H1 (cell line): ENCODE data around the gene PIBF1. TPM values are rescaled to one million over a fixed set of nuclear protein-coding genes. Genes with fewer than 3 reads are reported as not detected.
A peak's percentile ranks its signal among the peaks of the same experiment; 100 is the strongest.

ENCODE experiments used
- ATF2 ChIP-seq: IDR thresholded peaks from 2 replicates; pipeline ENCODE4 v1.6.1; 2012; ENCODE audit warnings: low read length, inconsistent platforms
- BRCA1 ChIP-seq: IDR thresholded peaks from 2 replicates; pipeline ENCODE4 v1.6.1; 2012; ENCODE audit warnings: low read depth, low read length, improper control_type of control experiment
- CREB1 ChIP-seq: IDR thresholded peaks from 2 replicates; pipeline ENCODE4 v1.6.1; 2012; ENCODE audit warnings: inconsistent platforms
- MAFK ChIP-seq: IDR thresholded peaks from 2 replicates; pipeline ENCODE4 v1.6.1; 2012; ENCODE audit warnings: low read depth, mild to moderate bottlenecking, improper control_type of control experiment, low read length
- SP4 ChIP-seq: IDR thresholded peaks from 2 replicates; pipeline ENCODE4 v1.6.1; 2012; ENCODE audit warnings: low read length, inconsistent platforms
- SUZ12 ChIP-seq: fragments of 200-600 bp; sonication (generic); IDR thresholded peaks from 2 replicates; pipeline ENCODE4 v1.6.1; 2012; ENCODE audit warnings: mild to moderate bottlenecking, inconsistent platforms, low read length, moderate library complexity, mixed read lengths
- TAF1 ChIP-seq: IDR thresholded peaks from 2 replicates; pipeline ENCODE4 v1.6.1; 2011; ENCODE audit warnings: mild to moderate bottlenecking, low read depth, low read length
- TEAD4 ChIP-seq: IDR thresholded peaks from 2 replicates; pipeline ENCODE4 v1.6.1; 2012; ENCODE audit warnings: low read depth, low read length, inconsistent platforms, mixed read lengths
- polyA plus RNA-seq, 7 experiments: library from polyadenylated mRNA; depleted of rRNA in 3 of 7; stranded (reverse) in 5 of 7; unstranded in 2 of 7; fragments of >200 nt in 5 of 7; fragments of 200-250 nt in 2 of 7; gene quantifications; 1 replicate in 5 of 7; 2 replicates in 1 of 7; 4 replicates in 1 of 7; pipeline versions ENCODE4 v1.2.1 to v1.2.3, GENCODE V29; 2011 to 2013; ENCODE audit warnings: missing spikeins in 2 of 7, mixed read lengths in 2 of 7
- total RNA-seq: library from RNA; stranded (reverse); fragmentation: NEBNext Ultra II Directional; extraction: Animal tissue kit (Norgen Biotek cat#: 25700); gene quantifications from 2 replicates; pipeline ENCODE4 v1.2.1, GENCODE V29; 2021

Gene PIBF1
- total and polyA plus RNA-seq, 2 of the 8 experiments (the other 6 are each of a cell fraction or from before 2014, with no cell fraction given): 1.1 to 13.2 TPM

- peak; percentile 74 for TF ChIP-seq BRCA1
- TF ChIP-seq SP4: no peak
- TF ChIP-seq TEAD4: no peak
- TF ChIP-seq TAF1: peak; percentile 82
- TF ChIP-seq CREB1: no peak; the same call in 1 of the 2 replicates
- TF ChIP-seq ATF2: no peak
- TF ChIP-seq MAFK: no peak
- TF ChIP-seq SUZ12: no peak
Observed at GRCh38 chr13:72781451-72782439, at the start of gene PIBF1, which contains the start of gene DIS3 (continued).
